AG09309 (cell line): ENCODE results near the gene LRRC71.

ENCODE experiments used
- DNase-seq: peaks from one replicate; pipeline ENCODE4 v3.0.0-alpha.2; 2010; ENCODE audit warnings: low read depth
- H3K4me3 ChIP-seq: 2 replicates; pipeline ENCODE4 v1.5.1; 2011; ENCODE audit warnings: mild to moderate bottlenecking, low read depth, low read length, moderate library complexity; ENCODE audit not compliant: control insufficient read depth
- CTCF ChIP-seq: IDR thresholded peaks from 2 replicates; pipeline ENCODE4 v1.5.1; 2011; ENCODE audit warnings: mild to moderate bottlenecking, low read depth, low read length, inconsistent platforms; ENCODE audit not compliant: insufficient read depth, control insufficient read depth; ENCODE audit errors: missing control alignments

The LRRC71 gene

GRCh38 chr1:156964441-156964840, 44.0 kb downstream of the LRRC71 start:
- H3K4me3 ChIP-seq: no peak overlapping the region
- no peak for DNase-seq
- no peak for TF ChIP-seq CTCF

- no peak for TF ChIP-seq CTCF
- no peak for DNase-seq
- no peak overlapping the region for H3K4me3 ChIP-seq
Measured at GRCh38 chr1:156969496-156969895, 49.1 kb downstream of the LRRC71 start.

DNA sequence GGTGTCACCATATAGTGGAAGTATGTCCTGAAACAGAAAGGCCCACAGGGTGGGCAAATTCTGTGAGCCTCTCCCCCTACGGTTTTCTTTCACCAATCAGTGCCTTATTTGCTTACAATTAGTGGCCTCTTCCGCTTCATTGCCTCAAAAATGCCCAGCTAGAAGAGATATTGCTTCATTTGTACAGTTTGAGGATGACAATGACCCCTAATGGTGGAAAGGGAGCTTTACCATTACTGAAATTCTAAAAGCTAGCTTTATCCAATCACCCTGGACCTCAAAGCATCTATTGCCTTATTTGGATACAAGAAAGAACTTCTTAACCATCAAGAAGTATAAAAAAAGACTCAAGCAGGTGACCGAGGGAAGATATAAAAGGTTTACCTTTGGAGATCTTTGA, 49.6 kb downstream of the LRRC71 start:
- TF ChIP-seq CTCF: peak; percentile 11
- no peak overlapping the region for H3K4me3 ChIP-seq
- no peak for DNase-seq

GRCh38 chr1:156973417-156973816, 53.0 kb downstream of the LRRC71 start:
- DNase-seq: no peak
- no peak overlapping the region for H3K4me3 ChIP-seq

DNA sequence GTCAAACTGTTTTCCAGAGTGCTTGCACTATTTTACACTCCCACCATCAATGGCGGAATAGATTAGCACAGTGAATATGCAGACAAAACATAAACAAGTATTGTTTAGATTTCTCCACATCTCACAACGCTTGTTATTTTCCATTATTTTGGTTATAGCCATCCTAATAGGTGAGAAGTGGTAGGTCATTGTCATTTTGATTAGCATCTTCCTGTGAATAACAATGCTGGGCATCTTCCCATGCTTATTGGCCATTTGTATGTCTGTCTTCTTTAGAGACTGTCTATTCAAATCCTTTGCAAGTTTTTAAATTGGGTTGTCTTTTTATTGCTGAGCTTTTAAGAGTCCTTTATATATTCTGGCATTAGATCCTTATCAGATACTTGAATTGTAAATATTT, 54.7 kb downstream of the LRRC71 start:
- no peak for TF ChIP-seq CTCF
- H3K4me3 ChIP-seq: no peak overlapping the region
- DNase-seq: no peak

More at GRCh38 chr1:156973417-156973816, 53.0 kb downstream of the LRRC71 start:
- TF ChIP-seq CTCF: no peak

DNA sequence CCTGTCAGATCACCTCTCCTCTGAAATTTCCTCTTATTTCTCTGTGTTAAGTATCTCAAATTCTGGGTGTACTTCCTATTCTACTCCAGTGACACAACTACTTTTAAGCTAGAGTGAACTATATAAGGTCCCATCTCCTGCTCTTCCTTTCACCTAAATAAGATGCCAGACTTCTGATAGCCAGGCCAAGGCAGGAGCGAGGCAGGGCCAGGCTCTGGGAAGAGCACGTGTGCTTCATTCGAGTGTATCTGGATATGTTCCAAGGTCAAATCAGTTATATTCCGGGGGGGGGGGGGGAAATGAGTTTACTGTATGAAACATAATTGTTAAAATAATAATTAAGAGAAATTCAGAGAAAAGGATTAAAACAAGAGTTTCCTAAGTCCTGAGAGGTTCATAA, 60.1 kb downstream of the LRRC71 start:
- TF ChIP-seq CTCF: no peak
- no peak overlapping the region for H3K4me3 ChIP-seq
- no peak for DNase-seq
